ENCODE results near the gene CDKAL1. TPM values are rescaled to one million over a fixed set of nuclear protein-coding genes. Genes with fewer than 3 reads are reported as not detected.

CDKAL1 gene
- total RNA-seq, 1 donor from 2014 or later: 11.3 TPM

DNA sequence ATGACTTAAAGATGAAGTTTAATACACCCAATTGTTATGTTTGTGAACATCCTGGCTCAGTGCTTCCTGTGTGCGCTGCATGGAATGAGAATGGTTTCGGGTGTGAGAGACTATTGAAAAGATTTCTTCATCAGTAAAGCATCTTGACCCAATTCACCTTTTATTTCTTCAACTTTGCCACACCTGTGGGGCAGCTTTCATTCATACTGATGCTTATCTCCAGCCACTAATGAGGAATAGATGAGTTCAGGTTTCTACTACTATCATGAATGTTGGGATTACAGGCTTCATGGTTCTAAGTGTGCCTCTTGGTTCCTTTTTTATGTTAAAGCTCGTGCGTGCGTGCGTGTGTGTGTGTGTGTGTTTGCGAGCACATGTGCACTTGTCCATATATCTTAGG, 685.6 kb downstream of the CDKAL1 start:
- Histone ChIP-seq H3K9me3 (no peaks in the 10 kb centered on the region), H3K36me3 (no peaks in the 10 kb centered on the region), H3K27me3 (no peaks in the 10 kb centered on the region), H3K27ac (no peak overlapping the region), H3K4me3 (no peak overlapping the region), H3K4me1 (no peaks in the 10 kb centered on the region)
- intact Hi-C loops (cut with DNase I): no loop called here
- TF ChIP-seq, protein P1, sequence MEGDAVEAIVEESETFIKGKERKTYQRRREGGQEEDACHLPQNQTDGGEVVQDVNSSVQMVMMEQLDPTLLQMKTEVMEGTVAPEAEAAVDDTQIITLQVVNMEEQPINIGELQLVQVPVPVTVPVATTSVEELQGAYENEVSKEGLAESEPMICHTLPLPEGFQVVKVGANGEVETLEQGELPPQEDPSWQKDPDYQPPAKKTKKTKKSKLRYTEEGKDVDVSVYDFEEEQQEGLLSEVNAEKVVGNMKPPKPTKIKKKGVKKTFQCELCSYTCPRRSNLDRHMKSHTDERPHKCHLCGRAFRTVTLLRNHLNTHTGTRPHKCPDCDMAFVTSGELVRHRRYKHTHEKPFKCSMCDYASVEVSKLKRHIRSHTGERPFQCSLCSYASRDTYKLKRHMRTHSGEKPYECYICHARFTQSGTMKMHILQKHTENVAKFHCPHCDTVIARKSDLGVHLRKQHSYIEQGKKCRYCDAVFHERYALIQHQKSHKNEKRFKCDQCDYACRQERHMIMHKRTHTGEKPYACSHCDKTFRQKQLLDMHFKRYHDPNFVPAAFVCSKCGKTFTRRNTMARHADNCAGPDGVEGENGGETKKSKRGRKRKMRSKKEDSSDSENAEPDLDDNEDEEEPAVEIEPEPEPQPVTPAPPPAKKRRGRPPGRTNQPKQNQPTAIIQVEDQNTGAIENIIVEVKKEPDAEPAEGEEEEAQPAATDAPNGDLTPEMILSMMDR (IDR thresholded peaks at IDR 0.05): no peak
- TF ChIP-seq POLR2AphosphoS5 (IDR thresholded peaks at IDR 0.05; ENCODE audit: insufficient read depth in 1 of 2, low read depth in 1 of 2): no peak
- no peak for TF ChIP-seq POLR2A (IDR thresholded peaks at IDR 0.05)
- no peak for DNase-seq (ENCODE audit: extremely low spot score in 2 of 2)

DNA sequence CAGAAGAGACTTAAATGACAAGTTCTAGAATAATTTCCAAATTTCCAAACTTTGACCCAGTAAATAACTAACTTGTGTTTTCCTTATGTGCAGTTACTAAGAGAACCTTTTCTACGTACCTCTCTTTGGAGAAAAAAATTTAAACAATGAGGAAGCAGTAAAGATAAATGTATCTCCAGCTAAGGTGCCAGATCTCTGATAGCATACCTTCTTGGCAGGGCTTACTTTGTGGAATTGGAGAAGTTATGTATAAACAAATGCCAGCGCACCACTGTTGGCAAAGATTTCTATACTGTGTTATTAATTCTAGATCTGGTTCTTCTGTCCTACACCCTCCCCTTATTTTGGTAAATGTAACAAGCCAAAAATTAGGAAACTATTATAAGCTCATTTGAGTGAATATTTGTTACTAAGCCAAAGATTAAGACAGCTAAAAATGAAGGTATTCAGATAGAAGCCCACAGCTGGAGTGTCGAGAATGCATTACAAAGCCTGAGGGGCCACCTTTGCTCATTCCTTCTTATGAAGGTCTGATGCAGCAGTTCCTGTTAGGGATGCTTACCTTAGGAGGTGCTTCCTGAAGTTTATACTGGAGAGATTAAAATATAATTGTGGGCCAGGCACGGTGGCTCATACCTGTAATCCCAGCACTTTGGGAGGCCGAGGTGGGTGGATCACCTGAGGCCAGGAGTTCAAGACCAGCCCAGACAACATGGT, 686.2 kb downstream of the CDKAL1 start:
- TF ChIP-seq POLR2AphosphoS5 (IDR thresholded peaks at IDR 0.05; ENCODE audit: insufficient read depth in 1 of 2, low read depth in 1 of 2) (no peak), POLR2A (IDR thresholded peaks at IDR 0.05) (no peak)
- TF ChIP-seq, protein P1 (IDR thresholded peaks at IDR 0.05): no peak
- no peaks in the 10 kb centered on the region for H3K4me1 ChIP-seq
- no peak for DNase-seq (ENCODE audit: extremely low spot score in 2 of 2)
- H3K4me3 ChIP-seq: no peak overlapping the region
- no peaks in the 10 kb centered on the region for H3K36me3 ChIP-seq
- no peak overlapping the region for H3K27ac ChIP-seq
- no peaks in the 10 kb centered on the region for H3K27me3 ChIP-seq
- H3K9me3 ChIP-seq: no peaks in the 10 kb centered on the region
- intact Hi-C loops (cut with DNase I): no loop called here

DNA sequence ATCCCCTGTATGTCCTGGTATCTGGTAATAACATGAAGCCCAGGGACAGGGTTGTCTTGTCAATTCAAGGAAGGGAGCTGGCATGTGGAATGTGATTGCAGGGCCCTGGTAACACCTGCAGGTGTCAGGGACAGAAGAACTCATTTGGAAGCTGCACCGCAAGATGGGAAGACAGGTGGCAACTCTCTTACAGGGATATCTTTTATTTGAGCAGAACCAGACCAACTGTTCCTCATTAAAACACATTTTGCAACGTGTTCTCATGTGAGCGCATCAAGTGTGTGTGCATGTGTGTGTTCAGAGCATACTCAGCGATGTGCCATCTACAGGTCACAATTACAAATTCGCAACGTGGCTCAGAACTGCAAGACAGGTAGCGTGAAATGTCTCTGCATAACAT, 688.4 kb downstream of the CDKAL1 start:
- H3K27ac ChIP-seq: no peak overlapping the region
- H3K27me3 ChIP-seq: no peaks in the 10 kb centered on the region
- H3K4me3 ChIP-seq: no peak overlapping the region
- intact Hi-C loops (cut with DNase I): no loop called here
- no peaks in the 10 kb centered on the region for H3K36me3 ChIP-seq
- no peaks in the 10 kb centered on the region for H3K4me1 ChIP-seq
- H3K9me3 ChIP-seq: no peaks in the 10 kb centered on the region
- TF ChIP-seq POLR2A (IDR thresholded peaks at IDR 0.05) (no peak), POLR2AphosphoS5 (IDR thresholded peaks at IDR 0.05; ENCODE audit: insufficient read depth in 1 of 2, low read depth in 1 of 2) (no peak)
- TF ChIP-seq, protein P1 (IDR thresholded peaks at IDR 0.05): no peak
- DNase-seq (ENCODE audit: extremely low spot score in 2 of 2): no peak

DNA sequence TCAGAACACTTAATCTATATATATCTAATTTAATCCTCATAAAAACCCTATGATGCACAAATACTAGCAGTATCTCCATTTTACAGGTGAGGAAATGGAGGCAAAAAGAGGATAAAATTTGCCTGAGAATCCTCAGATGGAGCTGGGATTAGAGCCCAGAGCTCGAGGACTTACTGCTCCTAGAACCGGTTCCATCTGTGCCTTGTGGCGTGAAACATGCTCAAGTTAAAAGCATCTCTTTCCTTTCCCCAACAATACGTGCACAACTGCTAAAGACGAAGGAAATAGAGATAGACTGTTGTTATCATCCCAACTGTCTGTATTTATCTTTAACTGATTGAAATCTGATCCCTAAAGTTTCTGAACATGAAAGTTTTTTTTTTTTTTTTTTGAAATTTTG, 691.7 kb downstream of the CDKAL1 start:
- DNase-seq (ENCODE audit: extremely low spot score in 2 of 2): no peak
- TF ChIP-seq, protein P1 (IDR thresholded peaks at IDR 0.05): no peak
- TF ChIP-seq POLR2AphosphoS5 (IDR thresholded peaks at IDR 0.05; ENCODE audit: insufficient read depth in 1 of 2, low read depth in 1 of 2): no peak
- TF ChIP-seq POLR2A (IDR thresholded peaks at IDR 0.05): no peak
- Histone ChIP-seq H3K4me3 (no peak overlapping the region), H3K27me3 (no peaks in the 10 kb centered on the region), H3K27ac (no peak overlapping the region), H3K9me3 (no peaks in the 10 kb centered on the region), H3K36me3 (peaks cover 0 to 9% of the 10 kb centered on the region in 2 donors), H3K4me1 (no peaks in the 10 kb centered on the region)
- intact Hi-C loops (cut with DNase I): no loop called here

DNA sequence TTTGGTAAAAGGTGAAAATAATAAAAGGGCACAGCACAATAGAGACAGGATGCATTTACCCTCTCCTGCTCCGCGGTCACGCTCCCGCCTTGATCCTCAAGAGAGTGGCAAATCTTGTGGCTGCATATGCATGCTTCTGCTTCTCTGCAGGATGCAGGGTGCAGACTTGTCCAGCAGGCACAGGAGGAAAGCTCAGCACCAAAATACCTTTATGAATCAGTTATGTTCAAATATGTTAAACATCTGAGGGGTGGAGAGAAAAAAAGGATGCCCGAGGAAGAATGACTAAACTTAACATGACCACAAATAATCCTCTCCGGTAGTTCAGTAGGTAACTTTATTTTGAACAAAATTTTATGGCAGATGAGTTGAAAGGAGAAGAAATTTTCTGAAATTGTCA, 693.2 kb downstream of the CDKAL1 start:
- DNase-seq (ENCODE audit: extremely low spot score in 2 of 2): no peak
- no peak overlapping the region for H3K27ac ChIP-seq
- intact Hi-C loops (cut with DNase I): no loop called here
- no peaks in the 10 kb centered on the region for H3K27me3 ChIP-seq
- H3K4me3 ChIP-seq: no peak overlapping the region
- H3K4me1 ChIP-seq: no peaks in the 10 kb centered on the region
- H3K9me3 ChIP-seq: no peaks in the 10 kb centered on the region
- peaks cover 0 to 13% of the 10 kb centered on the region in 2 donors for H3K36me3 ChIP-seq
- TF ChIP-seq, protein P1 (IDR thresholded peaks at IDR 0.05): no peak
- no peak for TF ChIP-seq POLR2AphosphoS5 (IDR thresholded peaks at IDR 0.05; ENCODE audit: insufficient read depth in 1 of 2, low read depth in 1 of 2)
- TF ChIP-seq POLR2A (IDR thresholded peaks at IDR 0.05): no peak

Measured in vagina (tissue), 2 donors.